ENCODE measurements around the gene CHAT.

CHAT gene

GRCh38 chr10:49653273-49653929 is 39.6 kb downstream of the CHAT start:
- no peak overlapping the region for H2AFZ ChIP-seq (ENCODE audit: low read length)
- H3K9ac ChIP-seq (ENCODE audit: low read length): no peak overlapping the region
- no peaks in the 10 kb centered on the region for H3K36me3 ChIP-seq (replicated peaks; ENCODE audit: insufficient read depth, low read length)
- no peaks in the 10 kb centered on the region for H4K20me1 ChIP-seq (ENCODE audit: insufficient read depth, low read length)
- DNase-seq: no peak
- H3K9me2 ChIP-seq (replicated peaks; ENCODE audit: insufficient read depth, low read length): no peaks in the 10 kb centered on the region
- H3K4me1 ChIP-seq (ENCODE audit: low read length): no peaks in the 10 kb centered on the region
- no peaks in the 10 kb centered on the region for H3K27me3 ChIP-seq (replicated peaks; ENCODE audit: insufficient read depth, low read length)
- TF ChIP-seq CTCF (IDR thresholded peaks at IDR 0.05; ENCODE audit: low read length): no peak
- no peak for TF ChIP-seq EZH2phosphoT487 (IDR thresholded peaks at IDR 0.05; ENCODE audit: low read length)
- no peak for TF ChIP-seq EZH2 (optimal IDR thresholded peaks at IDR 0.05; ENCODE audit: low read depth, low read length)
- H3K4me2 ChIP-seq (ENCODE audit: low read depth, low read length): no peak overlapping the region
- H3K9me3 ChIP-seq (replicated peaks; ENCODE audit: insufficient read depth, low read length): no peaks in the 10 kb centered on the region
- H3K79me2 ChIP-seq (ENCODE audit: low read length): no peaks in the 10 kb centered on the region
- H3F3A ChIP-seq (ENCODE audit: insufficient read depth, low read length): no peaks in the 10 kb centered on the region
- H3K4me3 ChIP-seq (ENCODE audit: low read length): no peak overlapping the region
- no peak overlapping the region for H3K27ac ChIP-seq (ENCODE audit: low read length)

- Histone ChIP-seq H3K79me2 (ENCODE audit: low read length) (no peaks in the 10 kb centered on the region), H3F3A (ENCODE audit: insufficient read depth, low read length) (no peaks in the 10 kb centered on the region), H3K9me2 (replicated peaks; ENCODE audit: insufficient read depth, low read length) (no peaks in the 10 kb centered on the region), H3K9me3 (replicated peaks; ENCODE audit: insufficient read depth, low read length) (no peaks in the 10 kb centered on the region), H3K4me1 (ENCODE audit: low read length) (no peaks in the 10 kb centered on the region), H4K20me1 (ENCODE audit: insufficient read depth, low read length) (no peaks in the 10 kb centered on the region), H2AFZ (ENCODE audit: low read length) (no peak overlapping the region), H3K4me3 (ENCODE audit: low read length) (no peak overlapping the region), H3K27ac (ENCODE audit: low read length) (no peak overlapping the region), H3K4me2 (ENCODE audit: low read depth, low read length) (no peak overlapping the region), H3K36me3 (replicated peaks; ENCODE audit: insufficient read depth, low read length) (no peaks in the 10 kb centered on the region), H3K27me3 (replicated peaks; ENCODE audit: insufficient read depth, low read length) (no peaks in the 10 kb centered on the region), H3K9ac (ENCODE audit: low read length) (no peak overlapping the region)
- no peak for TF ChIP-seq CTCF (IDR thresholded peaks at IDR 0.05; ENCODE audit: low read length)
- no peak for TF ChIP-seq EZH2phosphoT487 (IDR thresholded peaks at IDR 0.05; ENCODE audit: low read length)
- no peak for TF ChIP-seq EZH2 (optimal IDR thresholded peaks at IDR 0.05; ENCODE audit: low read depth, low read length)
- DNase-seq: no peak
Observed at GRCh38 chr10:49654036-49654693, 40.3 kb downstream of the CHAT start.

GRCh38 chr10:49655099-49655498 is 41.3 kb downstream of the CHAT start:
- Histone ChIP-seq H3K9ac (ENCODE audit: low read length) (no peak overlapping the region), H3K4me3 (ENCODE audit: low read length) (no peak overlapping the region), H3K36me3 (replicated peaks; ENCODE audit: insufficient read depth, low read length) (no peaks in the 10 kb centered on the region), H3K9me3 (replicated peaks; ENCODE audit: insufficient read depth, low read length) (no peaks in the 10 kb centered on the region), H4K20me1 (ENCODE audit: insufficient read depth, low read length) (no peaks in the 10 kb centered on the region), H3K9me2 (replicated peaks; ENCODE audit: insufficient read depth, low read length) (no peaks in the 10 kb centered on the region), H3K27me3 (replicated peaks; ENCODE audit: insufficient read depth, low read length) (no peaks in the 10 kb centered on the region), H2AFZ (ENCODE audit: low read length) (no peak overlapping the region), H3K4me2 (ENCODE audit: low read depth, low read length) (no peak overlapping the region), H3K4me1 (ENCODE audit: low read length) (no peaks in the 10 kb centered on the region), H3K27ac (ENCODE audit: low read length) (no peak overlapping the region), H3K79me2 (ENCODE audit: low read length) (no peaks in the 10 kb centered on the region), H3F3A (ENCODE audit: insufficient read depth, low read length) (no peaks in the 10 kb centered on the region)
- DNase-seq: no peak
- no peak for TF ChIP-seq CTCF (IDR thresholded peaks at IDR 0.05; ENCODE audit: low read length)
